ENCODE data around the gene SLC35F1.

- no peak for TF ChIP-seq CTCF (optimal IDR thresholded peaks at IDR 0.05 in 1 of 3, IDR thresholded peaks at IDR 0.05 in 1 of 3, conservative IDR thresholded peaks at IDR 0.05 in 1 of 3; ENCODE audit: extremely low read depth in 1 of 3, insufficient read depth in 2 of 3, low read length in 3 of 3)
- no peak for TF ChIP-seq EZH2 (IDR thresholded peaks at IDR 0.05; ENCODE audit: low read length)
Measured at GRCh38 chr6:118100717-118101116, 193.7 kb downstream of the SLC35F1 start.
